NAMALWA (cell line): Measurements from ENCODE around the gene CREB5.
"Not testable (repeated sequence)": the region's sequence is repeated elsewhere in the genome, so short reads cannot be mapped to it uniquely, and the experiment has no call there.

ENCODE experiments used
- DNase-seq: peaks from one replicate; pipeline ENCODE4 v3.0.0-alpha.2; 2015; ENCODE audit warnings: low spot score

The CREB5 gene

GRCh38 chr7:28581351-28581750, 169.0 kb downstream of the CREB5 start:
- DNase-seq: no peak

- no peak for DNase-seq
These were observed 169.9 kb downstream of the CREB5 start for GRCh38 chr7:28582226-28582625.

- no peak for DNase-seq
These were observed 171.9 kb downstream of the CREB5 start for GRCh38 chr7:28584235-28584634.

- DNase-seq: no peak
These were observed 174.4 kb downstream of the CREB5 start for GRCh38 chr7:28586736-28587135.

GRCh38 chr7:28587211-28587610, 174.9 kb downstream of the CREB5 start:
- DNase-seq: no peak

- no peak for DNase-seq
These were observed 176.3 kb downstream of the CREB5 start for GRCh38 chr7:28588602-28589001.

- DNase-seq: no peak
These were observed 178.8 kb downstream of the CREB5 start for GRCh38 chr7:28591041-28591674.

- DNase-seq: no peak
These were observed 179.5 kb downstream of the CREB5 start for GRCh38 chr7:28591725-28592349.

GRCh38 chr7:28592861-28593260, 180.5 kb downstream of the CREB5 start:
- DNase-seq: no peak

- no peak for DNase-seq
These were observed 182.8 kb downstream of the CREB5 start for GRCh38 chr7:28595076-28595475.

GRCh38 chr7:28595801-28596200, 183.5 kb downstream of the CREB5 start:
- DNase-seq: no peak

GRCh38 chr7:28596245-28596935, 184.1 kb downstream of the CREB5 start:
- no peak for DNase-seq

GRCh38 chr7:28597284-28597683, 185.0 kb downstream of the CREB5 start:
- DNase-seq: no peak

GRCh38 chr7:28598037-28598436, 185.7 kb downstream of the CREB5 start:
- not testable (repeated sequence) for DNase-seq

GRCh38 chr7:28598586-28598985, 186.3 kb downstream of the CREB5 start:
- DNase-seq: no peak

GRCh38 chr7:28599411-28599810, 187.1 kb downstream of the CREB5 start:
- no peak for DNase-seq

GRCh38 chr7:28602282-28602681, 190.0 kb downstream of the CREB5 start:
- no peak for DNase-seq

- DNase-seq: no peak
These were observed 193.2 kb downstream of the CREB5 start for GRCh38 chr7:28605427-28606085.

- no peak for DNase-seq
These were observed 194.1 kb downstream of the CREB5 start for GRCh38 chr7:28606421-28606820.

- no peak for DNase-seq
These were observed 195.5 kb downstream of the CREB5 start for GRCh38 chr7:28607855-28608193.

- DNase-seq: no peak
These were observed 195.9 kb downstream of the CREB5 start for GRCh38 chr7:28608237-28608656.

- no peak for DNase-seq
These were observed 196.4 kb downstream of the CREB5 start for GRCh38 chr7:28608731-28609130.

GRCh38 chr7:28609608-28610007, 197.3 kb downstream of the CREB5 start:
- no peak for DNase-seq
